ACC112 (cell line): ENCODE data around the gene MYO5B.

Source experiments
- H2AFZ ChIP-seq: fragments of 200-600 bp; sonication (generic); one replicate; pipeline ENCODE4 v1.6.0; 2017; ENCODE audit warnings: antibody characterized with exemption, low read length; ENCODE audit not compliant: unreplicated experiment
- H3K27ac ChIP-seq: fragments of 200-600 bp; sonication (generic); 2 replicates; pipeline ENCODE4 v1.5.1; 2014; ENCODE audit warnings: low read depth, mild to moderate bottlenecking, antibody characterized with exemption, low read length, moderate library complexity
- H3K27me3 ChIP-seq: fragments of 200-600 bp; sonication (generic); 2 replicates; pipeline ENCODE4 v1.6.1; 2014; ENCODE audit warnings: mild to moderate bottlenecking, antibody characterized with exemption, low read length, moderate library complexity, mixed read lengths; ENCODE audit not compliant: insufficient read depth
- H3K36me3 ChIP-seq: fragments of 200-600 bp; sonication (generic); 2 replicates; pipeline ENCODE4 v1.6.1; 2016; ENCODE audit warnings: mild to moderate bottlenecking, antibody characterized with exemption, low read length, moderate library complexity, mixed read lengths; ENCODE audit not compliant: insufficient read depth
- H3K4me1 ChIP-seq: fragments of 200-600 bp; sonication (generic); one replicate; pipeline ENCODE4 v1.6.1; 2016; ENCODE audit warnings: low read length, mixed read lengths; ENCODE audit not compliant: insufficient read depth, unreplicated experiment, control insufficient read depth
- H3K4me3 ChIP-seq: fragments of 200-600 bp; sonication (generic); 2 replicates; pipeline ENCODE4 v1.5.1; 2014; ENCODE audit warnings: mild to moderate bottlenecking, low read depth, low read length
- H3K79me2 ChIP-seq: fragments of 200-600 bp; sonication (generic); one replicate; pipeline ENCODE4 v1.6.0; 2016; ENCODE audit warnings: low read length; ENCODE audit not compliant: control insufficient read depth, unreplicated experiment, insufficient read depth

The MYO5B gene

GRCh38 chr18:49931760-49932159 is 263.2 kb downstream of the MYO5B start:
- no peak overlapping the region for H3K27ac ChIP-seq
- H3K4me3 ChIP-seq = no peak overlapping the region
- H3K79me2 ChIP-seq = no peaks in the 10 kb centered on the region
- no peaks in the 10 kb centered on the region for H3K4me1 ChIP-seq
- peaks cover 53% of the 10 kb centered on the region for H3K27me3 ChIP-seq
- no peaks in the 10 kb centered on the region for H3K36me3 ChIP-seq
- H2AFZ ChIP-seq = no peak overlapping the region

GRCh38 chr18:49931179-49931578 is 263.8 kb downstream of the MYO5B start:
- Histone ChIP-seq H2AFZ (no peak overlapping the region), H3K4me1 (no peaks in the 10 kb centered on the region), H3K27me3 (peaks cover 53% of the 10 kb centered on the region), H3K4me3 (no peak overlapping the region), H3K27ac (no peak overlapping the region), H3K36me3 (no peaks in the 10 kb centered on the region), H3K79me2 (no peaks in the 10 kb centered on the region)

- Histone ChIP-seq H3K4me3 (no peak overlapping the region), H3K27me3 (peaks cover 63% of the 10 kb centered on the region), H3K4me1 (no peaks in the 10 kb centered on the region), H2AFZ (no peak overlapping the region), H3K79me2 (no peaks in the 10 kb centered on the region), H3K27ac (no peak overlapping the region), H3K36me3 (no peaks in the 10 kb centered on the region)
Measured at GRCh38 chr18:49926106-49926745, 268.7 kb downstream of the MYO5B start.

DNA sequence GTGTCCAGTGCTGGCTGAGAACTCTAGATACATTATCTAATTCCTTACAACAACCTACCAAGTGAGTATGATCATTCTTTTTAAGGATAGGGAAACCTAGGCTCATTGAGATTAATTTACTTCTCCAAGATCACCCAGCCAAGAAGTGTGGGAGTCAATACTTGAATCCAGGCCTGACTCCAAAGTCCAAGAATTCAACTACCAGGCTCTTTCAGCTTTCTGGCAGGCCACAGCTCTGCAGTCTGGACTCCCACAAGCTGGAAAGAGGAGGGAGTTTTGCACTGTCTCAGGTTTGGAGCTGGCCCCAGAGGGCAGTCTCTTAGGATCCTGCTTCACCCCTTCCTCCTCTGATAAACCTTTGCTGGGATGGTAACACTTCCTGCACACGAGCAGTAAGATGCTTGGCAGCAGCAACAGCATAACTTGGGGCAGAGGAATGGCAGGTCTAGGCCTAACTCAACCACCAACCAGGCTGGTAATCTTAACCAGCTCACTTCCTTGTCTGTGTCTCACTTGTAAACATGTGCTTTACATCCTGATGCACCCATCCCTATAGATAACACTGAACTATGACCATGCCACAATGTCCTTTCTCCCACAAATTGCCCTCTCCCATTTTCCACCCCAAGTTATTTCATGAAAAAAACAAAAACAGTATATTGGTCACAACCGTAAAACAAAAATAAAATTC is 270.5 kb downstream of the MYO5B start:
- H3K79me2 ChIP-seq = no peaks in the 10 kb centered on the region
- H3K27ac ChIP-seq = no peak overlapping the region

GRCh38 chr18:49922228-49922627 is 272.7 kb downstream of the MYO5B start:
- Histone ChIP-seq H2AFZ (no peak overlapping the region), H3K27ac (no peak overlapping the region), H3K79me2 (no peaks in the 10 kb centered on the region), H3K27me3 (peaks cover 87% of the 10 kb centered on the region), H3K4me3 (no peak overlapping the region), H3K36me3 (no peaks in the 10 kb centered on the region), H3K4me1 (no peaks in the 10 kb centered on the region)

More for the DNA sequence above, 270.5 kb downstream of the MYO5B start:
- no peak overlapping the region for H2AFZ ChIP-seq
- peaks cover 68% of the 10 kb centered on the region for H3K27me3 ChIP-seq
- no peaks in the 10 kb centered on the region for H3K4me1 ChIP-seq
- no peak overlapping the region for H3K4me3 ChIP-seq
- no peaks in the 10 kb centered on the region for H3K36me3 ChIP-seq

GRCh38 chr18:49921318-49921985 is 273.5 kb downstream of the MYO5B start:
- H3K27me3 ChIP-seq = peaks cover 93% of the 10 kb centered on the region

GRCh38 chr18:49920731-49921130 is 274.2 kb downstream of the MYO5B start:
- H3K4me3 ChIP-seq = no peak overlapping the region
- no peaks in the 10 kb centered on the region for H3K4me1 ChIP-seq
- no peak overlapping the region for H3K27ac ChIP-seq
- peaks cover 96% of the 10 kb centered on the region for H3K27me3 ChIP-seq
- no peak overlapping the region for H2AFZ ChIP-seq
- no peaks in the 10 kb centered on the region for H3K79me2 ChIP-seq
- H3K36me3 ChIP-seq = no peaks in the 10 kb centered on the region

More at GRCh38 chr18:49921318-49921985, 273.5 kb downstream of the MYO5B start:
- no peak overlapping the region for H3K4me3 ChIP-seq
- no peaks in the 10 kb centered on the region for H3K4me1 ChIP-seq
- no peak overlapping the region for H3K27ac ChIP-seq
- no peak overlapping the region for H2AFZ ChIP-seq
- H3K79me2 ChIP-seq = no peaks in the 10 kb centered on the region
- no peaks in the 10 kb centered on the region for H3K36me3 ChIP-seq

GRCh38 chr18:49917742-49918141 is 277.2 kb downstream of the MYO5B start:
- no peak overlapping the region for H3K27ac ChIP-seq
- H3K79me2 ChIP-seq = no peaks in the 10 kb centered on the region
- H2AFZ ChIP-seq = no peak overlapping the region
- H3K36me3 ChIP-seq = no peaks in the 10 kb centered on the region
- H3K27me3 ChIP-seq = peaks cover 88% of the 10 kb centered on the region
- H3K4me3 ChIP-seq = no peak overlapping the region
- H3K4me1 ChIP-seq = no peaks in the 10 kb centered on the region

- Histone ChIP-seq H3K27me3 (peaks cover 78% of the 10 kb centered on the region), H3K27ac (no peak overlapping the region)
Measured at GRCh38 chr18:49915352-49915751, 279.6 kb downstream of the MYO5B start.

GRCh38 chr18:49913221-49913620 is 281.7 kb downstream of the MYO5B start:
- Histone ChIP-seq H3K36me3 (no peaks in the 10 kb centered on the region), H3K27me3 (peaks cover 78% of the 10 kb centered on the region), H3K27ac (no peak overlapping the region), H2AFZ (no peak overlapping the region), H3K79me2 (no peaks in the 10 kb centered on the region), H3K4me1 (no peaks in the 10 kb centered on the region), H3K4me3 (no peak overlapping the region)

More at GRCh38 chr18:49915352-49915751, 279.6 kb downstream of the MYO5B start:
- no peaks in the 10 kb centered on the region for H3K36me3 ChIP-seq
- no peak overlapping the region for H3K4me3 ChIP-seq
- H3K79me2 ChIP-seq = no peaks in the 10 kb centered on the region
- H3K4me1 ChIP-seq = no peaks in the 10 kb centered on the region
- no peak overlapping the region for H2AFZ ChIP-seq
